HCT116 (cell line): ENCODE measurements around the gene CAPNS1. TPM values are rescaled to one million over a fixed set of nuclear protein-coding genes. Genes with fewer than 3 reads are reported as not detected.

Experiments used
- ATAC-seq: fragments of 200-7000 bp; cut with Tn5 transposase; 2 replicates; pipeline ENCODE4 v1.9.1; 2020; ENCODE audit warnings: mild to moderate bottlenecking, moderate library complexity
- BruUV-seq: library from RNA; stranded (reverse); fragments of 400-500 nt; replicated peaks from 2 replicates; lab custom pipeline; 2021; lab: Mats Ljungman, UMichigan
- CTCF ChIA-PET: fragments of 300-600 bp; sonication (Branson Sonifier 250); formaldehyde crosslinking; loops from one replicate; lab custom pipeline; 2021; ENCODE audit warnings: antibody characterized with exemption; lab: Charles Lee
- POLR2A ChIA-PET: fragments of 300-600, 350-600 bp; sonication (Branson Sonifier 250); formaldehyde crosslinking; loops from one replicate; lab custom pipeline; 2021; ENCODE audit warnings: antibody characterized with exemption; lab: Charles Lee
- RAD21 ChIA-PET, 2 experiments: fragments of 300-600 bp; sonication (Branson Sonifier 250); formaldehyde crosslinking; loops; one replicate each; lab custom pipeline; 2023; ENCODE audit warnings: low total read pairs in 2 of 2; ENCODE audit not compliant: uncharacterized antibody in 2 of 2, unreplicated experiment in 2 of 2, low non-redundant PET in 1 of 2; lab: Charles Lee
- DNase-seq: peaks from one replicate; pipeline ENCODE4 v3.0.0-alpha.2; 2010; ENCODE audit warnings: low read depth, low spot score
- H2AFZ ChIP-seq: fragments of 200-600 bp; shearing (Covaris generic), sonication (generic); 2 replicates; pipeline ENCODE4 v1.6.1; 2017; ENCODE audit warnings: low read depth, mixed run types, mixed read lengths, antibody characterized with exemption, low read length; ENCODE audit not compliant: poor library complexity, severe bottlenecking
- H3K27ac ChIP-seq: 2 replicates; pipeline ENCODE4 v1.5.1; 2012; ENCODE audit warnings: low read depth, low read length
- H3K27me3 ChIP-seq: fragments of 200-600 bp; sonication (generic); 2 replicates; pipeline ENCODE4 v1.6.1; 2016; ENCODE audit warnings: mixed run types, low read length, mixed read lengths; ENCODE audit not compliant: insufficient read depth
- H3K36me3 ChIP-seq, 2 experiments: fragments of 200-500 bp in 1 of 2; fragments of 200-600 bp in 1 of 2; sonication (Bioruptor generic) in 1 of 2; sonication (generic) in 1 of 2; 2 replicates each; pipeline versions ENCODE4 v1.5.1 to v1.6.1; 2014 to 2016; ENCODE audit warnings: low read length in 2 of 2, inconsistent platforms in 1 of 2, mixed read lengths in 1 of 2, mixed run types in 1 of 2; ENCODE audit not compliant: insufficient read depth in 2 of 2, control insufficient read depth in 1 of 2
- H3K4me1 ChIP-seq, 2 experiments: fragments of 200-600 bp in 1 of 2; sonication (generic) in 1 of 2; 2 replicates each; pipeline versions ENCODE4 v1.5.1 to v1.6.1; 2012 to 2017; ENCODE audit warnings: low read length in 2 of 2, inconsistent platforms in 1 of 2, mild to moderate bottlenecking in 1 of 2, mixed read lengths in 1 of 2, mixed run types in 1 of 2, moderate library complexity in 1 of 2; ENCODE audit not compliant: insufficient read depth in 2 of 2, control insufficient read depth in 1 of 2
- H3K4me2 ChIP-seq: fragments of 200-600 bp; sonication (generic); 2 replicates; pipeline ENCODE4 v1.6.1; 2017; ENCODE audit warnings: mixed run types, low read length, mixed read lengths
- H3K4me3 ChIP-seq, 2 experiments: fragments of 200-600 bp in 1 of 2; sonication (generic) in 1 of 2; replicated peaks in 1 of 2; 2 replicates each; pipeline ENCODE4 v1.5.1; 2011 to 2016; ENCODE audit warnings: low read length in 2 of 2, control low read depth in 1 of 2, low read depth in 1 of 2, mild to moderate bottlenecking in 1 of 2, mixed read lengths in 1 of 2, mixed run types in 1 of 2
- H3K79me2 ChIP-seq: fragments of 200-600 bp; sonication (generic); 2 replicates; pipeline ENCODE4 v1.6.1; 2017; ENCODE audit warnings: mild to moderate bottlenecking, mixed run types, low read length, moderate library complexity, mixed read lengths; ENCODE audit not compliant: insufficient read depth
- H3K9ac ChIP-seq: fragments of 200-600 bp; sonication (generic); 2 replicates; pipeline ENCODE4 v1.6.1; 2016; ENCODE audit warnings: low read length, mixed read lengths
- H3K9me2 ChIP-seq: fragments of 200-600 bp; sonication (generic), shearing (Covaris generic); 2 replicates; pipeline ENCODE4 v1.6.1; 2017; ENCODE audit warnings: mixed run types, mild to moderate bottlenecking, moderate library complexity; ENCODE audit not compliant: insufficient read depth
- H3K9me3 ChIP-seq, 2 experiments: fragments of 200-500 bp in 1 of 2; fragments of 200-600 bp in 1 of 2; sonication (Bioruptor generic) in 1 of 2; sonication (generic) in 1 of 2; 2 replicates each; pipeline ENCODE4 v1.6.1; 2014 to 2017; ENCODE audit warnings: low read length in 2 of 2, mixed read lengths in 2 of 2, inconsistent platforms in 1 of 2, low read depth in 1 of 2, mild to moderate bottlenecking in 1 of 2, mixed run types in 1 of 2, moderate library complexity in 1 of 2; ENCODE audit not compliant: control insufficient read depth in 1 of 2, insufficient read depth in 1 of 2
- H4K20me1 ChIP-seq: fragments of 200-600 bp; sonication (generic), shearing (Covaris generic); 2 replicates; pipeline ENCODE4 v1.6.1; 2017; ENCODE audit warnings: mixed run types, mild to moderate bottlenecking, moderate library complexity; ENCODE audit not compliant: insufficient read depth
- CBX3 ChIP-seq: IDR thresholded peaks from 2 replicates; pipeline ENCODE4 v1.6.1; 2012; ENCODE audit warnings: low read depth
- CEBPB ChIP-seq: IDR thresholded peaks from 2 replicates; pipeline ENCODE4 v1.6.1; 2012; ENCODE audit warnings: low read depth
- EGR1 ChIP-seq: IDR thresholded peaks from 2 replicates; pipeline ENCODE4 v1.6.1; 2012; ENCODE audit warnings: low read depth
- ELF1 ChIP-seq: IDR thresholded peaks from 2 replicates; pipeline ENCODE4 v1.6.1; 2012; ENCODE audit warnings: low read depth, borderline replicate concordance
- EZH2 ChIP-seq: fragments of 200-600 bp; sonication (generic); IDR thresholded peaks from 2 replicates; pipeline ENCODE4 v1.6.1; 2017; ENCODE audit warnings: antibody characterized with exemption, mixed run types
- JUND ChIP-seq: IDR thresholded peaks from 2 replicates; pipeline ENCODE4 v1.6.1; 2012
- POLR2A ChIP-seq: IDR thresholded peaks from 2 replicates; pipeline ENCODE4 v1.7.0; 2011; ENCODE audit warnings: borderline replicate concordance; ENCODE audit not compliant: insufficient read depth, insufficient read length; ENCODE audit errors: extremely low read depth
- SIN3A ChIP-seq: IDR thresholded peaks from 2 replicates; pipeline ENCODE4 v1.6.1; 2012; ENCODE audit warnings: low read depth
- TCF7L2 ChIP-seq: IDR thresholded peaks from 2 replicates; pipeline ENCODE4 v1.7.0; 2011; ENCODE audit warnings: borderline replicate concordance, inconsistent platforms; ENCODE audit not compliant: insufficient read depth, insufficient read length; ENCODE audit errors: extremely low read depth
- YY1 ChIP-seq: IDR thresholded peaks from 2 replicates; pipeline ENCODE4 v1.6.1; 2011; ENCODE audit warnings: low read length, low read depth, moderate library complexity, mild to moderate bottlenecking; ENCODE audit not compliant: insufficient replicate concordance; ENCODE audit errors: extremely low read depth
- ZNF274 ChIP-seq: fragments of 200-500 bp; sonication (Bioruptor generic); IDR thresholded peaks from 2 replicates; pipeline ENCODE4 v1.6.1; 2014; ENCODE audit warnings: mild to moderate bottlenecking, low read depth, low read length, inconsistent platforms
- intact Hi-C: fragments of 100-400 bp; cut with micrococcal nuclease; formaldehyde crosslinking; loops from 2 replicates; pipeline ENCODE4 v1.10.0; 2022
- total RNA-seq: library from RNA; stranded (reverse); gene quantifications from one replicate; pipeline ENCODE4 v1.2.1, GENCODE V29; 2021; ENCODE audit not compliant: unreplicated experiment
- TF ChIP-seq, protein P1 (sequence below): IDR thresholded peaks from 2 replicates; pipeline ENCODE4 v1.6.1; 2011; ENCODE audit warnings: mild to moderate bottlenecking, low read length, moderate library complexity; ENCODE audit not compliant: insufficient replicate concordance; ENCODE audit errors: extremely low read depth
- TF ChIP-seq, protein P2 (sequence below): IDR thresholded peaks from 2 replicates; pipeline ENCODE4 v1.6.1; 2012
- TF ChIP-seq, protein P3 (sequence below): IDR thresholded peaks from 2 replicates; pipeline ENCODE4 v1.6.1; 2012; ENCODE audit warnings: low read depth
- TF ChIP-seq, protein P4 (sequence below), 3 experiments: fragments of 200-600 bp in 1 of 3; sonication (generic) in 1 of 3; IDR thresholded peaks in 2 of 3; conservative IDR thresholded peaks in 1 of 3; 2 replicates each; pipeline ENCODE4 v1.5.1; 2012 to 2017; ENCODE audit warnings: low read depth in 2 of 3, low read length in 2 of 3, antibody characterized with exemption in 1 of 3, borderline replicate concordance in 1 of 3, control low read depth in 1 of 3, mild to moderate bottlenecking in 1 of 3, mixed read lengths in 1 of 3, mixed run types in 1 of 3, moderate library complexity in 1 of 3; ENCODE audit not compliant: insufficient read depth in 1 of 3

CAPNS1 gene
- total RNA-seq, 1 experiment from 2014 or later: 621 TPM

DNA sequence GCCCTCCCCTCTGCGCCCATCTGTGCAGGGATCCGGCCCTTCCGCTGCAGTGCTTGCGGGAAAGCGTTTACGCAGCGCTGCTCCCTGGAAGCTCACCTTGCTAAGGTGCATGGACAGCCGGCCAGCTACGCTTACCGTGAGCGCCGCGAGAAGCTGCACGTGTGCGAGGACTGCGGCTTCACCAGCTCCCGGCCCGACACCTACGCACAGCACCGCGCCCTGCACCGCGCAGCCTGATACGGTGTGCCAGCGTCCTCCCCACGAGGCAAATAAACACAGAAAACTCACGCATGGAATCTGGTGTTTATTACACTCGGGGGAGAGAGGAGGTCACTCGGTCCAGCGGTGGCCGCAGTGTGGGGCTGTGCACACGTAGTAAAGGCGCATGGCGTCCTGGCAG, 26.4 kb upstream of the CAPNS1 start:
- no TSS peak for BruUV-seq
- peak overlapping the region; percentile 86 for H3K9ac ChIP-seq

More for the DNA sequence above, 26.4 kb upstream of the CAPNS1 start:
- RAD21 ChIA-PET: no interaction called here
- ATAC-seq: no peak
- peaks cover 28% of the 10 kb centered on the region for H3K79me2 ChIP-seq
- CTCF ChIA-PET: no interaction called here
- H3K4me2 ChIP-seq: peak overlapping the region; percentile 95
- no peaks in the 10 kb centered on the region for H3K9me3 ChIP-seq
- TF ChIP-seq YY1 (no peak), TCF7L2 (no peak), ELF1 (no peak), JUND (no peak), SIN3A (no peak), ZNF274 (no peak), CEBPB (no peak), CBX3 (no peak), EZH2 (no peak), EGR1 (no peak), POLR2A (no peak)
- TF ChIP-seq, protein P1, sequence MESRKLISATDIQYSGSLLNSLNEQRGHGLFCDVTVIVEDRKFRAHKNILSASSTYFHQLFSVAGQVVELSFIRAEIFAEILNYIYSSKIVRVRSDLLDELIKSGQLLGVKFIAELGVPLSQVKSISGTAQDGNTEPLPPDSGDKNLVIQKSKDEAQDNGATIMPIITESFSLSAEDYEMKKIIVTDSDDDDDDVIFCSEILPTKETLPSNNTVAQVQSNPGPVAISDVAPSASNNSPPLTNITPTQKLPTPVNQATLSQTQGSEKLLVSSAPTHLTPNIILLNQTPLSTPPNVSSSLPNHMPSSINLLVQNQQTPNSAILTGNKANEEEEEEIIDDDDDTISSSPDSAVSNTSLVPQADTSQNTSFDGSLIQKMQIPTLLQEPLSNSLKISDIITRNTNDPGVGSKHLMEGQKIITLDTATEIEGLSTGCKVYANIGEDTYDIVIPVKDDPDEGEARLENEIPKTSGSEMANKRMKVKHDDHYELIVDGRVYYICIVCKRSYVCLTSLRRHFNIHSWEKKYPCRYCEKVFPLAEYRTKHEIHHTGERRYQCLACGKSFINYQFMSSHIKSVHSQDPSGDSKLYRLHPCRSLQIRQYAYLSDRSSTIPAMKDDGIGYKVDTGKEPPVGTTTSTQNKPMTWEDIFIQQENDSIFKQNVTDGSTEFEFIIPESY: no peak
- TF ChIP-seq, protein P2, sequence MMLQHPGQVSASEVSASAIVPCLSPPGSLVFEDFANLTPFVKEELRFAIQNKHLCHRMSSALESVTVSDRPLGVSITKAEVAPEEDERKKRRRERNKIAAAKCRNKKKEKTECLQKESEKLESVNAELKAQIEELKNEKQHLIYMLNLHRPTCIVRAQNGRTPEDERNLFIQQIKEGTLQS: no peak
- TF ChIP-seq, protein P3, sequence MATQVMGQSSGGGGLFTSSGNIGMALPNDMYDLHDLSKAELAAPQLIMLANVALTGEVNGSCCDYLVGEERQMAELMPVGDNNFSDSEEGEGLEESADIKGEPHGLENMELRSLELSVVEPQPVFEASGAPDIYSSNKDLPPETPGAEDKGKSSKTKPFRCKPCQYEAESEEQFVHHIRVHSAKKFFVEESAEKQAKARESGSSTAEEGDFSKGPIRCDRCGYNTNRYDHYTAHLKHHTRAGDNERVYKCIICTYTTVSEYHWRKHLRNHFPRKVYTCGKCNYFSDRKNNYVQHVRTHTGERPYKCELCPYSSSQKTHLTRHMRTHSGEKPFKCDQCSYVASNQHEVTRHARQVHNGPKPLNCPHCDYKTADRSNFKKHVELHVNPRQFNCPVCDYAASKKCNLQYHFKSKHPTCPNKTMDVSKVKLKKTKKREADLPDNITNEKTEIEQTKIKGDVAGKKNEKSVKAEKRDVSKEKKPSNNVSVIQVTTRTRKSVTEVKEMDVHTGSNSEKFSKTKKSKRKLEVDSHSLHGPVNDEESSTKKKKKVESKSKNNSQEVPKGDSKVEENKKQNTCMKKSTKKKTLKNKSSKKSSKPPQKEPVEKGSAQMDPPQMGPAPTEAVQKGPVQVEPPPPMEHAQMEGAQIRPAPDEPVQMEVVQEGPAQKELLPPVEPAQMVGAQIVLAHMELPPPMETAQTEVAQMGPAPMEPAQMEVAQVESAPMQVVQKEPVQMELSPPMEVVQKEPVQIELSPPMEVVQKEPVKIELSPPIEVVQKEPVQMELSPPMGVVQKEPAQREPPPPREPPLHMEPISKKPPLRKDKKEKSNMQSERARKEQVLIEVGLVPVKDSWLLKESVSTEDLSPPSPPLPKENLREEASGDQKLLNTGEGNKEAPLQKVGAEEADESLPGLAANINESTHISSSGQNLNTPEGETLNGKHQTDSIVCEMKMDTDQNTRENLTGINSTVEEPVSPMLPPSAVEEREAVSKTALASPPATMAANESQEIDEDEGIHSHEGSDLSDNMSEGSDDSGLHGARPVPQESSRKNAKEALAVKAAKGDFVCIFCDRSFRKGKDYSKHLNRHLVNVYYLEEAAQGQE: no peak
- TF ChIP-seq, protein P4, sequence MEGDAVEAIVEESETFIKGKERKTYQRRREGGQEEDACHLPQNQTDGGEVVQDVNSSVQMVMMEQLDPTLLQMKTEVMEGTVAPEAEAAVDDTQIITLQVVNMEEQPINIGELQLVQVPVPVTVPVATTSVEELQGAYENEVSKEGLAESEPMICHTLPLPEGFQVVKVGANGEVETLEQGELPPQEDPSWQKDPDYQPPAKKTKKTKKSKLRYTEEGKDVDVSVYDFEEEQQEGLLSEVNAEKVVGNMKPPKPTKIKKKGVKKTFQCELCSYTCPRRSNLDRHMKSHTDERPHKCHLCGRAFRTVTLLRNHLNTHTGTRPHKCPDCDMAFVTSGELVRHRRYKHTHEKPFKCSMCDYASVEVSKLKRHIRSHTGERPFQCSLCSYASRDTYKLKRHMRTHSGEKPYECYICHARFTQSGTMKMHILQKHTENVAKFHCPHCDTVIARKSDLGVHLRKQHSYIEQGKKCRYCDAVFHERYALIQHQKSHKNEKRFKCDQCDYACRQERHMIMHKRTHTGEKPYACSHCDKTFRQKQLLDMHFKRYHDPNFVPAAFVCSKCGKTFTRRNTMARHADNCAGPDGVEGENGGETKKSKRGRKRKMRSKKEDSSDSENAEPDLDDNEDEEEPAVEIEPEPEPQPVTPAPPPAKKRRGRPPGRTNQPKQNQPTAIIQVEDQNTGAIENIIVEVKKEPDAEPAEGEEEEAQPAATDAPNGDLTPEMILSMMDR (IDR thresholded peaks at IDR 0.05 in 2 of 3, conservative IDR thresholded peaks at IDR 0.05 in 1 of 3; ENCODE audit: borderline replicate concordance in 1 of 3, insufficient read depth in 1 of 3, low read depth in 2 of 3, low read length in 2 of 3): no peak
- TF ChIP-seq, all 23 proteins: peak for 0
- intact Hi-C loops: loop anchor here (10.0 kb wide), 1 partner anchor 109 kb away; the partner anchor contains the start of gene SYNE4
- Histone ChIP-seq H3K4me3 (peak overlapping the region; percentile 82 to 99), H3K4me1 (peaks cover 7 to 27% of the 10 kb centered on the region in 2 experiments; a peak in 3 of 4 replicates), H3K27ac (peak overlapping the region; percentile 92; the same call in 1 of the 2 replicates), H3K9me2 (no peaks in the 10 kb centered on the region), H2AFZ (no peak overlapping the region), H4K20me1 (no peaks in the 10 kb centered on the region), H3K36me3 (peaks cover 9 to 13% of the 10 kb centered on the region in 2 experiments; a peak in 3 of 4 replicates), H3K27me3 (no peaks in the 10 kb centered on the region)
- DNase-seq: no peak
- POLR2A ChIA-PET: no interaction called here
